ENCODE measurements around the gene ALKBH5.

GRCh38 chr17:18158022-18158600 lies 25.5 kb upstream of the ALKBH5 start:
- no peak for TF ChIP-seq CTCF (conservative IDR thresholded peaks at IDR 0.05 in 1 of 2, IDR thresholded peaks at IDR 0.05 in 1 of 2; ENCODE audit: extremely low read depth in 1 of 2, insufficient read depth in 1 of 2, low read depth in 1 of 2, low read length in 2 of 2)
- TF ChIP-seq EZH2 (IDR thresholded peaks at IDR 0.05; ENCODE audit: borderline replicate concordance, low read length) = no peak

Data from mammary epithelial cell (primary cell).